K562 (cell line): ENCODE measurements around the gene CFL1.

Source experiments
- ELF1 ChIP-seq: fragments of 200-800 bp; sonication (Bioruptor generic); IDR thresholded peaks from 2 replicates; pipeline ENCODE4 v1.6.1; 2016; ENCODE audit warnings: missing genetic modification characterization, missing compliant biosample characterization
- MAFK ChIP-seq: IDR thresholded peaks from 2 replicates; pipeline ENCODE4 v1.6.1; 2011; ENCODE audit warnings: low read length, improper control_type of control experiment
- RAD21 ChIP-seq, 2 experiments: fragments of 250-450 bp in 1 of 2; fragments of 450-650 bp in 1 of 2; sonication (Bioruptor Pico) in 1 of 2; formaldehyde crosslinking in 1 of 2; IDR thresholded peaks in 1 of 2; conservative IDR thresholded peaks in 1 of 2; 2 replicates each; pipeline versions ENCODE4 v1.4.0 to v1.8.0; 2020 to 2022; ENCODE audit warnings: mild to moderate bottlenecking in 2 of 2, moderate library complexity in 1 of 2
- ZBTB2 ChIP-seq: fragments of 450-650 bp; IDR thresholded peaks from 2 replicates; pipeline ENCODE4 v1.6.1; 2016; ENCODE audit warnings: antibody characterized with exemption
- ZNF232 ChIP-seq: sonication (generic); formaldehyde crosslinking; IDR thresholded peaks from 2 replicates; pipeline ENCODE4 v1.8.0; 2022; ENCODE audit warnings: mild to moderate bottlenecking, missing genetic modification reagents
- TF ChIP-seq, protein P1 (sequence below): sonication (generic); formaldehyde crosslinking; IDR thresholded peaks from 2 replicates; pipeline ENCODE4 v1.9.0; 2022; ENCODE audit warnings: mild to moderate bottlenecking, missing genetic modification reagents

GRCh38 chr11:65903715-65904114, 45.7 kb upstream of the CFL1 start:
- TF ChIP-seq ZNF232 (CRISPR knock-in tag) (no peak), ZBTB2 (no peak), RAD21 (CRISPR knock-in tag; conservative IDR thresholded peaks at IDR 0.05 in 1 of 2, IDR thresholded peaks at IDR 0.05 in 1 of 2) (no peak), MAFK (no peak), ELF1 (tag) (no peak)
- TF ChIP-seq, protein P1, sequence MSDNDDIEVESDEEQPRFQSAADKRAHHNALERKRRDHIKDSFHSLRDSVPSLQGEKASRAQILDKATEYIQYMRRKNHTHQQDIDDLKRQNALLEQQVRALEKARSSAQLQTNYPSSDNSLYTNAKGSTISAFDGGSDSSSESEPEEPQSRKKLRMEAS = no peak
